Fibroblast of the conjunctiva (primary cell): Measurements from ENCODE around the gene SPSB3.

Experiments
- DNase-seq: peaks from one replicate; pipeline ENCODE4 v3.0.0-alpha.2; 2010; ENCODE audit warnings: low read depth

Gene SPSB3

DNA sequence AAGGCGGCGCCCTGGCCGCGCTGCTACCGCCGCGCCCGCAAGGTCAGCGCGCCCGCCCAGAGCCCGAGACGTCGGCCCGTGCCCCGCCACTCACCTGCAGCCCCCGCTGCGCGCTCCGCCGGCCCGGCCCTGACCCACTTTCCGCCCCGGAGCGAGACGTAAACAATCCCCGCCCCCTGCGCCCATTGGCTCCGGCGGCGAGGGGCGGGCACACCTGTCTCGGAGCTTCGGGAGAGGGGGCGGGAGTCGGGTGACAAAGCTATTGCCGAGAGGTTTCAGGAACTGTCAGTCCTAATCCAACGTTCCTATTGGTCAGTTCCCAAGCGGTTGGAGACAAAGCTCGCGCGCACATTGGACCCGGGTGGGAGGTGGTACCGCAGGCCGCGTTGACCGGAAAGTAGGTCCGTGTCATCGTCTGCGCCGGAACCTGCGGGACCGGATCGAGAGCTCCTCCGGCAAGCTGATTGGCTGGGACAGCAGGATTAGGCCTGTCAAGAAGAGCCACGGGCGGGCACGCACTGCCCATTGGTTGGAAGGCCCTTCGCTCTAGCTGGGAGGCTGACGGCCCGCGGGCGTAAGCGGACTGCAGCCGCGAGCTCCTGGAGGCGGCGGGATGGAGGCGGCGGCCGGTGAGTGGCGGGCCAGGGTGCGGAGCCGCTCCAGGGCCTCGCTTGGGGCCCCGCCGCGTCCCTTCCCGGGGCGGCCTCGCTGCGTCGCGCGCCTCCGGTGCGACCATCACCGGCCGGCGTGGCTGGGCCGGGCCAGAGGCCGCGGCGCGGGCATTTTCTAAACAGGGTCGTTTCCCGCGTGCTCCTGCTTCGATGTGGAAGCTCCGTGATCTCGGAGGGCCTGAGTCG, at the start of gene SPSB3, which contains the start of gene NUBP2:
SPSB3 (minus strand) TSS at position 164 of the 857 bp plus-strand sequence. CDS start 1,088 bp downstream, outside the sequence.
NUBP2 (plus strand) TSS at position 553 of the 857 bp plus-strand sequence; CDS start at position 614, 61 bp downstream.
- DNase-seq, result peak; percentile 100

DNA sequence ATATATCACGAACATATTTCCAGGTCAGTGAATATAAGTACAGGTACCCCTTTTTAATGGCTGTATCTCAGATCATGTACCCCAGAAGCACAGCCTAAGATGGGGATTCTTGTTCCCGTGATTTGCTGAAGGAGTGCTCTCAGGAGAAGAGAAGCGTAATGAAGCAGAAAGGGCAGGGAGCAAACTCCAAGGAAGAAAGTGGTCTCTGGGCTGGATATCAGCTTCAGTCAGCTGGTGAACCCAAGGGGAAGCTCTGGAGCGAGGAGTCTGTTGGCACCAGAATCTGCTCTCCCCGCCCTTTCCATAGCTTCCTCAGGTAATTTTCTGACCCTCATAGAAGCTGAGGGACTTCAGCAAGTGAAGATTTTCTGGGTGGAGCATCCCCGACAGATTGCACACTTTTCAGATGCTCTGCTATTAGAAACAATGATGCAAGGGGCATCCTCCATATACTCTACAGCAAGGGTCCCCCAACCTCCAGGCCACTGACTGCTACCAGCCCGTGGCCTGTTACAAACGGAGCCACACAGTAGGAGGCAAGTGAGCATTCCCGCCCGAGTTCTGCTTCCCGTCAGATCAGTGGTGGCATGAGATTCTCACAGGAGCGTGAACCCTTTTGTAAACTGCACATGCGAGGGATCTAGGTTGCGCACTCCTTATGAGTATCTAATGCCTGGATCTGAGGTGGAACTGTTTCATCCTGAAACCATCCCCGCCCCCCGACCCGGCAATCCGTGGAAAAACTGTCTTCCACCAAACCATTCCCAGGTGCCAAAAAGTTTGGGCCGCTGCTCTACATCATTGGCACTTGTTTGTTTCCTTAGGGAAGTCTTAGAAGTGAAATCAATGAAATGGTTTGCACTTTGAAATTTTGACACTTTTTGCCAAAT, 49.1 kb upstream of the SPSB3 start:
- DNase-seq, result no peak

DNA sequence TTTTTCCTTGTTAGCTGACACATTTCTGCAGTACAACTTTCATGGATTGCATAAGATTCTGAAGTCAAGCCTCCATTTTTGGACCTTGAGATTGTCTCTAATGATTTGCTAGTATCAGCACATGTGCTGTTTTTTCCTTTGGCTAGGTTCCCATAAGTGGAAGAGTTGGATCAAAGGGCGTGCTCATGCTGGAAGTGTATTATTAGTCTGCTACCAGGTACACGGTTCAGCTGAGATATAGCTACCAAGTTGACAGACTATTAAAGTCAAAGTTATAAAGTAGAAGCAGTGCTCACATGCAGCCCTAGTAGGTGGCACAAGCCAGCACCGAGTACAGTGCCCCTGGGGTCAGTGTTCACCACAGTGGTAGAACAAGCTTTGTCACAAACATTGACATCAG, 47.8 kb upstream of the SPSB3 start:
- no peak for DNase-seq

DNA sequence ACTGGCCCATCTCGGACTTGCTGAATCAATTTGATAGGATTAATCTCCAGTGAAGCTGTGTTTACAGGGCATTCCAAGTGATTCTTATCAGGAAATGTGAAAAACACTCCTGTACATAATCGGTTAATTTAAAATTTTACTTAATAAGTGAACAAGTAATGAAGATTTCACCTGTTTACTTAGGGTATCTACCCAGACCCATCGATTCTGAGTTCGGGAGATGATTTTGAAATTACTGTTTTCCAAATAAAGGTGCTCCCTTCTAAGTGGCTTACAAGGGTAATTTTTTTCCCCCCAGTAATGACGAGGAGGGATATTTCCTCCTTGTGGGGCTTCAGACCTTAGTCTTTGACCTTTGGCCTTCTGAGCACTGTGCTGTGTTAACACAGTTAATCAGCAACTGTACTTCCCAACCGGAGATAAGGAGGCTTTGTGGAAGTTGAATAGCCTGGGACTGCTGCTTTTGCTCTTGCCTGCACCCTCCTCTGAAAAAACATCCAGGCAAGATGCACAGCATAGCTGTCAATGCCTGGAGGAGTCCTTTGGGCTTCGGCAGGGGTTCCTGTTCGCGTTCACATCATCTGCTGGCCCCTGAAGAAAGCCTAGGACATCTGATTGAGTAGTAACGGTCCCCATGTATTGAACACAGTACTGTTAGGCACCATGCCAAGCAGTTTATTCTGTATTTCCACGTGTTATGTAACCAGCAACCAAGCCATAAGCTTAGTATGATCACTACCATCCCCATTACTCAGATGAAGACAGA, 46.5 kb upstream of the SPSB3 start:
- no peak for DNase-seq

DNA sequence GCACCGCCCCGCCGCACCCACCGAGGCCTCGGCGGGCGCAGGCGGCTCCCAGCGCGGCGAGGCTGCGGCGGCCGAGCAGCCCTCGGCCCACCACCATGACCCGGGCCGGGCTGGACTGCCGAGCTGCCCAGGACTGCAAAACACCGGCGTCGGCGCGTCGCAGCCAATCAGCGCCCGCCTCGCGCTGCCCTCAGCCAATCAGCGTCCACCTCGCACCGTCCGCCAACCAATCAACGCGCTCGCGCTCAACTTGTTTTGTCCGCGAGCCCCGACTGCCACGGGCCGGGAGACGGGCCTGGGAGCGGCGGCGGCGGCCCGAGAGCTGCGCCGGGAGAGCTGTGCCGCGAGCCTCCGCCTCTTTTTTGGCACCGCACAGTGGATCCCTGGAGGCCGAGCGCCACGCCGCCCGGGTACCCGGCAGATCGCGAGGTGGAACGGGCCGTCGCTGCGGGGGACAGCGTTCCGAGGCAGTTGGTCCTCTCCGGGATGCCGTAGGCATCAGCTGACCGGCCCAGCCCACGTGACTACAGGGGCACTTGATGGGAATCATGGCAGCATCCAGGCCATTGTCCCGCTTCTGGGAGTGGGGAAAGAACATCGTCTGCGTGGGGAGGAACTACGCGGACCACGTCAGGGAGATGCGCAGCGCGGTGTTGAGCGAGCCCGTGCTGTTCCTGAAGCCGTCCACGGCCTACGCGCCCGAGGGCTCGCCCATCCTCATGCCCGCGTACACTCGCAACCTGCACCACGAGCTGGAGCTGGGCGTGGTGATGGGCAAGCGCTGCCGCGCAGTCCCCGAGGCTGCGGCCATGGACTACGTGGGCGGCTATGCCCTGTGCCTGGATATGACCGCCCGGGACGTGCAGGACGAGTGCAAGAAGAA, 44.6 kb upstream of the SPSB3 start, which contains the start of the genes FAHD1 and HAGH:
FAHD1 (plus strand) TSS at position 516 of the 883 bp plus-strand sequence; CDS start at position 549, 33 bp downstream.
HAGH (minus strand) TSS at position 135 of the 883 bp plus-strand sequence; CDS start at position 97, 38 bp downstream.
- peak; percentile 87 for DNase-seq

DNA sequence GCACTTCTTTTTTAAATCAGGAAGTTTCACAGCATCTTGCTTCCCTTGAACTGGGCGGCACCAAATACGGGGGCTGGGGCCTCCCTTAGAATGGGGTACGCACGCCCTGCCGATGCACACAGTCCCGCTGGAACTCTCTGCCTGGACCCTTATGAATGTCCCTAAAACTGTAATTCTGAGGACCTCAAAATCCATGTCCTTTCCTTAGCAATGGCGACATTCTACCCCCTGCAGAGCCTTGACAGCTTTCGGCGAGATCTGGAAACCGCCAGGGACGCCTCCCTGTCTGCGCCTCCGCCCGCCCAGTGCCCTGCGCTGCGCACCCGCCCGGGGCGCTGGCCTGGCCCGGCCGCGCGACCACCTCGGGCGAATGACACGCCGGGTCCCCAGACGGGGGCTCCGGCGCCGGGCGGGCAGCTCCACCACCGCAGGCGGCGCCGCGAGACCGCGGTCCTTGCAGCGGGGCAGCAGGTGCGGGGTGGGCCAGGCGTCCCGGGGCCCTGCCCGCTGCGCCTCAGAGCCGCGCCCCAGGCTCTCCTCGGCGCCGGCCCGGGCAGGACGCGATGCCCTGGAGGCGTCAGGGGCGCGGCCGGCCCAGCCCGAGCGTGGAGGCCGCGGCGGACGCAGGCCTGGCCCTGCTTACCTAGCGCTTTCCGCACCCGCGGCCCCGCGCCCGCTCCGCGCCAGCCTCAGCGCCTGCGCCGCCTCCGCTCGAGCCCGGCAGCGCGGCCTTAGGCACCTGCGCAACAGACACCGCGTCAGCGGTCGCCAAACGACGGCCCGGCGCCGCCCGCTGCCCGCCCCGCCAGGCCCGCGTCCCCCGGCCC, 43.7 kb upstream of the SPSB3 start:
- DNase-seq, result no peak

DNA sequence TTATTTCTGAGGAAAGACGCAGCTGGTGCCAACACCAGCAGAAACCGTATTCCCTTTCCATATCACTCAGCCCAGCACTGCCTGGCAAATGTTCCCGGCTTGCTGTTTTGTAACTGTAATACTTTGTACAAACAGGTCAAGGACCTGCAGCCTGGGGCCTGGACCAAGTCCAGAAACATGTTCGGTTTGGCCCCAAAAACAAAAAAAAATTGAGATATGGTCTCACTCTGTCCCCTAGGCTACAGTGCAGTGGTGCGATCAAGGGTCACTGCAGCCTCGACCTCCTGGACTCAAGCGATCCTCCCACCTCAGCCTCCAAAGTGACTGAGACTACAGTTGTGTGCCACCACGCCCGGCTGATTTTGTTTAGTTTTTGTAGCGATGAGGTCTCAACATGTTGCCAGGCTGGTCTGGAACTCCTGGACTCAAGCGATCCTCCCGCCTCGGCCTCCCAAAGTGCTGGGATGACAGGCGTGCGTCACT, 43.1 kb upstream of the SPSB3 start:
- no peak for DNase-seq

DNA sequence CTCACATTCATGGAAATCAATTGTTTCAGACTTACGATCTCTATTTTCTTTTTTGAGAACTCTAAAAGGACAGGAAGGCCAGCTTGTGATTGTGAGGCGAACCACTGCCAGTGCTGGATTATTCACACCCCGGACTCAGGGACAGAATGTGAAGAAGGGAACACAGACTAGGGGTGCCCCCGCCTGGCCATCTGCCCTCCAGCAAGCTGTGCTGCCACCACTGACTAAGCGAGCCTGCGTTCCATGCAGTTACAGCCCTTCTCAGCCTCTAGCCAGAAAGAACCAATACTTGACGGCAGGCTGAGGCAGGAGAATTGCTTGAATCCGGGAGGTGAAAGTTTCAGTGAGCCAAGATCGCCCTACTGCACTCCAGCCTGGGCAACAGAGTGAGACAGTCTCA, 41.5 kb upstream of the SPSB3 start:
- DNase-seq, result peak; percentile 16

DNA sequence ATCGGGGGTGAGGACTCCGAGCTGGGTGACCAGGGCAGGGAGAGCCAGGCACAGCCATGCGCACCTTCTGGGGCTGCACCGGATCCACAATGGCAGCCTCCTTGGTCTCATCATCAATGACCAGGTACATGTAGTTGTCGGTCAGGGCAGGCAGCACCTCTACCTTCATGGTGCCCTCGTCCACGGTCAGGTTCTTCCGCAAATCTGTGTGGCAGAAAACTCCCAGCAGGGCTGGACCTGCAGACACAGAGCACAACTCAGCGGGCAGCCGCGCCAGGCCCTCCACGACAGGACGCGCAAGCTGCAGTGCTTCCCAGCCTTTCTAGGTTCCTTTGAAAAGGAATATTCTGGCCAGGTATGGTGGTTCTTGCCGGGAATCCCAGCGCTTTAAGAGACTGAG, 40.4 kb upstream of the SPSB3 start:
- no peak for DNase-seq

DNA sequence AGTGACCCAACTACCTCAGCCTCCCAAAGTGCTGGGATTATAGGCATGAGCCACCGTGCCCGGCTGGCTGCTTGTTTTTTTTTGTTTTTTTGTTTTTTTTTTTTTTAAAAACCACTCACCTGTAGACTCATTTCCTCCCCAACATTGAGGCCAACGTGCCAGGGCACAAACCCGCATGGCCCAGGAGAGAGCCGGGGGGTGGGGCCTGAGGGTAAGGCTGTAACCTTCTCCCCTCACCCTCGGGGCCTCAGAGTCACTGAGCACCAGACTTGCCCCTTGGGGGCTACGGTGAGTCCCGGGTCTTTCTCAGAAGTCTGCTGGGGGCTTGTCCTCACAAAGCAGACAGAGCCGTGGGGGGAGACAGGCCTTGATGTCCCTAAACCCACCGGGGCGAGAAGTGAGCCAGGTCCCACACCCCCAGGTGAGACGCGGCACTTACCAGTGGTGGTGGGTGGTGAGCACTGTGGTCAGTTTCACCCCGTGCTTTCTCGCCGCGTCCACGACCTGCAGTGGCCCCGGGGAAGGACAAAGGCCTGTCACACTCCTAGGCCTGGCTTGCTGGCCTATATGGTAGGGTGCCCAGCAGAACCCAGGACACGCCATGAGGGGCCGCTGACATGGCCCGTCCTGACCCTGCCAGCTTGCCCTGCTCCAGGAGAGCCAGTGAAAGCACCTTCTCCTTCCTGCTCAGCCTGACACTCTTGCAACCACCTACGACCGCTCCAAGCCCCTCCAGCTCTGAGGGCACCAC, 39.7 kb upstream of the SPSB3 start:
- DNase-seq, result no peak

DNA sequence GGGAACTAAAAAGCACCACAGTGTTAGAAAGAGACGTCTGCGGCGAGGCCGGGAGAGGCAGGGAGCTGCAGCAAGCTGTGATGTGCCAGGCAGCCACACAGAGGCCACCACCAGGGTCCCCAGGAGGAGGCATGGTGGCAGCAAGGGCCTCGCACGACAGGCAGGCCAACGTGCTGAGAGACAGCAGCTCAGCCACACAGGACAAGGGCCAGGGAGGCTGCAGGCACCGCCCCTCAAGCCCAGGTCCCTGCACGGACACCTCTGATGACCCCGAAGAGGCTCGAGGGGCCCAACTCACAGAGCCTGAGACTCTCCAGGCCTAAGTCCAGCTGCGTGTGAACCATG, 38.5 kb upstream of the SPSB3 start:
- DNase-seq, result no peak

DNA sequence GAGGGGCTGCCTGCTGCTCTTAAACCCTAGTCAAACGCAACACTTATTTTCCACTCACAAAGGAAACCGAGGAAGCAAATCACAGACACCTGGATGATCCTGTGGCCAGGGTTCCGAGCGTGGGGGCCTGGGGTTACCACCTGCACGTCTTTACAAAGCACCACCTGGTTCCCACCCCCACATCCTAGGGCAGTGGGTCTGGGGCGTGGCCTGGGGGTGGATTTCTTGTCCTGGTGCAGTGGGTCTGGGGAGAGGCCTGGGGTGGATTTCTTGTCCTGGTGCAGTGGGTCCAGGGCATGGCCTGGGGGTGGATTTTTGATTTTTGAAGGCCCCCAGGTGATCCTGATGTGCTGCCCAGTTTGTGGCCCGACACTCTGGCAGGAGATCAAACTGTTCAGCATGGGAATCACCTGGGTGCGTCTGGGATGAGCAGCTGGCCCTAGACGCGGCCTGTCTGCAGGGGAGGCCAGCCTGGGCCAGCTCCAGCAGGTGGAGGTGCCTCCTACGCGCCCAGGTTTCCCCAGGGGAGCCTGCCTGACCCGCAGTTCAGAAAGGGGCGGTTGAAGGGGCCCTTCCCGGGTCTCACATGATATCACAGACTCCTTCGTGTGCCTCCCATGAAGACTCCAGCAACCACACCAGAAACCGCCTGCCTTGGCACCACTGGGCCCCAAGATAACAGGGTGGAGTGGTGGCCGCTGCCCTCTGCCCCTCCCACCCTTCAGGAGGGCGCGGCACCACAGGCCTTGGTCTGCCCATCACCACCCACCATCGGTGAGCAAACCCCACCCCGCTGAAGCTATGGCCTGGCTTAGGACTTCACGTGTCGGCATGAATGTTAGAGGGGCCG, 38.0 kb upstream of the SPSB3 start:
- no peak for DNase-seq

DNA sequence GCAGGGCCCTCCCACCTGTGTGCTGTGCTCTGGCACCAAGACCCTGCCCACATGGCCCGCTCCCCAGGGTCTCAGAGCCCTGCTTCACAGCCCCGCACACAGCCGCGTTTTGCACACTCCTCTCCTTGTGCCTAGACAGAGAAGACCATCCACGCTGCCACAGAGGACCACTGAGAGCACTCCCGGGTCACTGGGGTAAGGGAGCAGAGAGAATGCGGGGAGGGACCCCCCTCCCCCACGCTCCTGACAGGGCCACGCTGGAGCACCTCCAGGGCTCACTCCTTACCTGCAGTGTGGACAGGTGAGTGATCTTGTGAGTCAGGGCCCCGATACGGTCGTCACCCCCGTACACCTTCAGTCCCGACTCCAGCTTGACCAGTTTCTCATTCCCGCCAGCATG, 37.2 kb upstream of the SPSB3 start:
- DNase-seq, result no peak

DNA sequence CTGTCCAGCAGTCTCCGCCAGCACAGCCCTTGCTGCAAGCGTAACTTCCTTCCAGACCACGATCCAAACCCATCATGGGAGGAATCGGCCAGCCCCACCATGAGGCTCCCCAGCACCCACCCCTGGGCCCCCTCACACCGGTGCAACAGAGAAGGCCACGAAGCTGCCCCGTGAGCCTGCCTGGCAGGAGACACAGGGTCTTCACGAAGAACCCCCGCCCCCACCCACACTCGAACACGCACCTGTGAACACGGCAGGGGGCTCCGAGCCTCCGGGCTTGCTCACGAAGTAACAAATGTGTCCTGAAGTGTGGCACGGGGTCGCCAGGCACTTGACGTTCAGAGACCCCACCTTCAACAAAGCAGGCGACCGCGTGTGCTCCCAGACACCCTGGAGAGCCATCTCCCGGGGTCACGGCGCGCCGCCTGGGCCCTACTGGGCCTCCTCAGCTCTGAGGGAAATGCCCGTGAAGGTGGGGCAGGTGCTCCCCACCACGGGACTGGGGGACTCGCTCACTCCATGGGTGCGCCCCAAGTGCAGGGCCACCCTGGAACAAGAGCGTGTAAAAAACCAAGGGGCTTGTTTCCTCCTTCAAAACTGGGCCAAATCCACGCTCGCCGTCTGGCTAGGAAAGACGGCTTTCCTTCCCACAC, 36.6 kb upstream of the SPSB3 start:
- no peak for DNase-seq

DNA sequence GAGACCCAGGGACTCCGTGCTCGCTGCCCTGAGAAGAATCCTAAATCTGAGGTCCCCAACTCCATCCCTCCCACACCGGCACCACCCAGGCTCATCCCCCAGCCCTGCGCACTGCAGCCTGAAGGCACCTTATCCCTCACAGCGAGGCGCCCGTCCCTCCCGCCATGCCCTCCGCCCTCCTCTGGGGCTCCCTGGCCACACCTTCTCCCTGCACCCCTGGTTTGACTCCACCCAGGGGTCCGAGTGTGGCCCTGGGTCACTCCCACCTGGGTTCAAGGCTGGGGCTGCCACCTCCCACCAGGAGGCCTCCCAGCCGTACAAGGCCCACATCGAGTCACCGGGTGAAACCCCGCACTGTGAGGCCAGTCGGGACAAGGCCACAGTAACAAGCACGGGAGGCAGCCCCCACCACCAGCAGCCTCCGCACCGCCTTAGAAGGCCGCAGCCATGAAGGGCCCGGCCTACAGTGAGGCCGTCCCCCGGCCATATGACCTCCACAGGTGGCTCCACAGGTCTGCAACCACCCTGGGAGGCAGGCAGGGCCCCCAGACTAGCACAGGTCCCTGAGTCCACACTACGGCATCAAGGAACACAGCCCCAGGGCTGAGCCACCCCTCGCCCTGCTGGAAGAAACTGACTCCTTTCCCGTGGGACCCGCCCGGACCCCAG, 36.0 kb upstream of the SPSB3 start:
- no peak for DNase-seq

DNA sequence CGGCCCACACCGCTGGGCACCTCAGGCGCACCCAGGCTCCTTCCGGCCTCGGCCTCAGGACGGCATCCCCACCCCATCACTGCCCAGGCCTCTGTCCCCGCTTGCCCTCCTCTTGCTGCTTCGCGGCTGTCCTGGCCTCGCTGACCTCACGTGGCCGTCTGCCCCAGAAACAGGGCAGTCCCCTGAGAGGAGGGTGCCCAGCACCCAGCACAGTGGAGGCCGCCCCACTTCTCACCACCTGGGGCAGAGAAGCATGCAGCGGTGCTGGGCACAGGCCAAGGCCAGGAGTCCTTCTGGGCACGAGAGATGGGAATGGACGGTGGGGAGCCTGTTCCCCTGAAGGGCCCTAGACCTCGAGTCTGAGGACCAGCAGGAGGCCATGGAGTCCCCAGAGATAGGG, 35.3 kb upstream of the SPSB3 start:
- DNase-seq, result no peak

DNA sequence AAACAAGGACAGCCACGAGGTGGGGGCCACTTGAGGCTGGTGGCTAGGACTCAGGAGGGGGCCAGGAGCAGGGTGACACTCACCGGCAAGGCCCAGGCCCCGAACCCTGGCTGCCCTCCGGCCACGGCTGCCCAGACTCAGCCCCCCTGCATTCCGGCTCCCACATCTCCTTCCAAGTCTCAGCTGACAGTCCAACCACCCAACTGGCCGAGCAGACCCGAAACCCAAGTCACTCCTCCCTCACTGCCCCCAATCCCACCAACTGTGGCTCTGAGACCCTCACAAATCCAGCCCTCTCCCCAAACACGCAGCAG, 34.9 kb upstream of the SPSB3 start:
- DNase-seq, result no peak
